Psoas muscle (tissue), 8 donors: ENCODE data around the gene CCRL2. TPM values are rescaled to one million over a fixed set of nuclear protein-coding genes. Genes with fewer than 3 reads are reported as not detected.

ENCODE experiments used
- ATAC-seq, 4 donors: fragments of 200-7000 bp; cut with Tn5 transposase; one replicate each; pipeline ENCODE4 v1.9.1; 2020; ENCODE audit warnings: moderate library complexity in 3 of 4, mild to moderate bottlenecking in 2 of 4
- DNase-seq, 2 donors: peaks; one replicate each; pipeline ENCODE4 v3.0.0-alpha.2; 2020
- H3K27ac ChIP-seq: fragments of 200-600 bp; one replicate; pipeline ENCODE4 v1.8.0; 2022
- H3K27me3 ChIP-seq, 3 donors: fragments of 200-600 bp in 1 of 3; one replicate each; pipeline versions ENCODE4 v1.6.1 to v1.8.0; 2013 to 2022; ENCODE audit warnings: low read length in 2 of 3, mild to moderate bottlenecking in 2 of 3, moderate library complexity in 1 of 3; ENCODE audit not compliant: insufficient read depth in 3 of 3
- H3K36me3 ChIP-seq, 2 donors: fragments of 200-600 bp in 1 of 2; one replicate each; pipeline versions ENCODE4 v1.6.1 to v1.8.0; 2013 to 2022; ENCODE audit warnings: low read depth in 1 of 2, mild to moderate bottlenecking in 1 of 2, moderate library complexity in 1 of 2; ENCODE audit not compliant: insufficient read depth in 1 of 2
- H3K4me1 ChIP-seq: fragments of 200-600 bp; one replicate; pipeline ENCODE4 v1.8.0; 2022
- H3K4me3 ChIP-seq: fragments of 200-600 bp; one replicate; pipeline ENCODE4 v1.8.0; 2022; ENCODE audit warnings: mild to moderate bottlenecking
- H3K9me3 ChIP-seq: fragments of 200-600 bp; one replicate; pipeline ENCODE4 v1.8.0; 2022
- CTCF ChIP-seq: fragments of 200-600 bp; IDR thresholded peaks from one replicate; pipeline ENCODE4 v1.8.0; 2022; ENCODE audit warnings: antibody characterized with exemption
- WGBS, 3 donors: extraction: QIAGEN DNeasy Blood & Tissue Kit; methylation state at CpG; one replicate each; pipeline versions ENCODE4 v1.1.6 to v1.1.7; 2013; 5-methylcytosine and 5-hydroxymethylcytosine counted together
- intact Hi-C, 2 donors: fragments of 100-400 bp; cut with DNase I; formaldehyde crosslinking; loops; one replicate each; pipeline versions ENCODE4 v1.11.0 to v1.14.2; 2022
- polyA plus RNA-seq, 3 donors: library from polyadenylated mRNA; stranded (reverse); fragments of 200-250 nt; gene quantifications; one replicate each; pipeline ENCODE4 v1.2.3, GENCODE V29; 2013
- total RNA-seq, 4 donors: library from RNA; stranded (reverse); fragmentation: NEBNext Ultra II Directional in 2 of 4; extraction: Animal tissue kit (Norgen Biotek cat#: 25700) in 2 of 4; gene quantifications; one replicate each; pipeline versions ENCODE4 v1.2.1 to v1.2.4, GENCODE V29; 2021 to 2023
- donor health status: healthy with polysubstance abuse.
- donor health status: DM: no; HTN: no; CAD: no; lungs with moderate emphysema.
- donor health status: Bipolar disorder and iron deficiency.
- donor health status: healthy.
- donor health status: DM: yes; HTN: yes; CAD: no.
- donor health status: DM: no; HTN: no; CAD: no.
- donor health status: DM: no; HTN: no; CAD: no.
- donor health status: DM: yes; HTN: yes; CAD: no.

CCRL2 gene
- total and polyA plus RNA-seq, 7 donors, result 0.55 to 1.8 (median 1.1) TPM

- ATAC-seq (no peak), DNase-seq (no peak)
- Histone ChIP-seq H3K36me3 (no peaks in the 10 kb centered on the region), H3K4me1 (no peaks in the 10 kb centered on the region), H3K9me3 (no peaks in the 10 kb centered on the region), H3K27me3 (no peaks in the 10 kb centered on the region), H3K27ac (no peak overlapping the region), H3K4me3 (no peak overlapping the region)
- 75 to 78% (median 76%) methylated on average over 7 of the region's 7 CpGs for WGBS, 3 donors
- intact Hi-C loops, result no loop called here
- no peak for TF ChIP-seq CTCF
Observed at GRCh38 chr3:46453526-46454208, 46.6 kb downstream of the CCRL2 start.

GRCh38 chr3:46454209-46454595, 47.1 kb downstream of the CCRL2 start:
- ATAC-seq (no peak), DNase-seq (no peak)
- Histone ChIP-seq H3K4me1 (no peaks in the 10 kb centered on the region), H3K36me3 (no peaks in the 10 kb centered on the region), H3K9me3 (no peaks in the 10 kb centered on the region), H3K4me3 (no peak overlapping the region), H3K27ac (no peak overlapping the region), H3K27me3 (no peaks in the 10 kb centered on the region)
- intact Hi-C loops, result no loop called here
- no peak for TF ChIP-seq CTCF
- 70 to 89% (median 84%) methylated on average over 3 of the region's 3 CpGs for WGBS, 3 donors

GRCh38 chr3:46454606-46455005, 47.5 kb downstream of the CCRL2 start:
- no peak for TF ChIP-seq CTCF
- intact Hi-C loops, result no loop called here
- no peak overlapping the region for H3K27ac ChIP-seq
- no peaks in the 10 kb centered on the region for H3K27me3 ChIP-seq
- ATAC-seq (no peak), DNase-seq (no peak)
- no peaks in the 10 kb centered on the region for H3K9me3 ChIP-seq
- no peak overlapping the region for H3K4me3 ChIP-seq
- H3K4me1 ChIP-seq, result no peaks in the 10 kb centered on the region
- no peaks in the 10 kb centered on the region for H3K36me3 ChIP-seq
- WGBS, 3 donors, result 85 to 87% (median 85%) methylated on average over 7 of the region's 7 CpGs

- intact Hi-C loops, result no loop called here
- no peak overlapping the region for H3K4me3 ChIP-seq
- 85 to 88% (median 87%) methylated on average over 21 of the region's 21 CpGs for WGBS, 3 donors
- no peaks in the 10 kb centered on the region for H3K4me1 ChIP-seq
- ATAC-seq (no peak), DNase-seq (no peak)
- H3K27ac ChIP-seq, result no peak overlapping the region
- H3K27me3 ChIP-seq, result peaks cover 0 to 5% (median 0%) of the 10 kb centered on the region in 3 donors
- no peaks in the 10 kb centered on the region for H3K36me3 ChIP-seq
- H3K9me3 ChIP-seq, result no peaks in the 10 kb centered on the region
- TF ChIP-seq CTCF, result no peak
Observed at GRCh38 chr3:46455231-46456115, 48.4 kb downstream of the CCRL2 start.
